GM12873 (cell line): ENCODE results near the gene COX17.

Experiments used
- TF ChIP-seq, protein P1 (sequence below): IDR thresholded peaks from 2 replicates; pipeline ENCODE4 v1.5.1; 2012; ENCODE audit warnings: low read depth, mild to moderate bottlenecking, moderate library complexity, low read length, control low read depth; ENCODE audit not compliant: insufficient read depth; ENCODE audit errors: missing control alignments

The COX17 gene

DNA sequence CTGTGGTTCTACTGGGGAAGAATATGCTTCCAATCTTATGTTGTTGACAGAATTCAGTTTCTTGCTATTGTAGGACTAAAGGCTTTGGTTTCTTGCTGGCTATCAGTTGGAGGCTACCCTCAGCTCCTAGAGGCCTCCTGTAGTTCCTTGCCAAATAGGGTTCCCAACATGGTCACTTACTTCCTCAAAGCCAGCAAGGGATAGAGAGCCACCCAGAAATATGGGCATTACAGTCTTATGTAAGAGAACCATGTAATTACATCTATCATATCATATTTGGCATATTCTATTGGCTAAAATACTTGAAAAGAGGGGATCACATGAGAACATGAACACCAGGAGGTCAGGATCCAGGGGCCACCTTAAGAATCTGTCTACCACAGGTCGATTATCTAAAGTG, 6.2 kb upstream of the COX17 start:
- TF ChIP-seq, protein P1, sequence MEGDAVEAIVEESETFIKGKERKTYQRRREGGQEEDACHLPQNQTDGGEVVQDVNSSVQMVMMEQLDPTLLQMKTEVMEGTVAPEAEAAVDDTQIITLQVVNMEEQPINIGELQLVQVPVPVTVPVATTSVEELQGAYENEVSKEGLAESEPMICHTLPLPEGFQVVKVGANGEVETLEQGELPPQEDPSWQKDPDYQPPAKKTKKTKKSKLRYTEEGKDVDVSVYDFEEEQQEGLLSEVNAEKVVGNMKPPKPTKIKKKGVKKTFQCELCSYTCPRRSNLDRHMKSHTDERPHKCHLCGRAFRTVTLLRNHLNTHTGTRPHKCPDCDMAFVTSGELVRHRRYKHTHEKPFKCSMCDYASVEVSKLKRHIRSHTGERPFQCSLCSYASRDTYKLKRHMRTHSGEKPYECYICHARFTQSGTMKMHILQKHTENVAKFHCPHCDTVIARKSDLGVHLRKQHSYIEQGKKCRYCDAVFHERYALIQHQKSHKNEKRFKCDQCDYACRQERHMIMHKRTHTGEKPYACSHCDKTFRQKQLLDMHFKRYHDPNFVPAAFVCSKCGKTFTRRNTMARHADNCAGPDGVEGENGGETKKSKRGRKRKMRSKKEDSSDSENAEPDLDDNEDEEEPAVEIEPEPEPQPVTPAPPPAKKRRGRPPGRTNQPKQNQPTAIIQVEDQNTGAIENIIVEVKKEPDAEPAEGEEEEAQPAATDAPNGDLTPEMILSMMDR = no peak

DNA sequence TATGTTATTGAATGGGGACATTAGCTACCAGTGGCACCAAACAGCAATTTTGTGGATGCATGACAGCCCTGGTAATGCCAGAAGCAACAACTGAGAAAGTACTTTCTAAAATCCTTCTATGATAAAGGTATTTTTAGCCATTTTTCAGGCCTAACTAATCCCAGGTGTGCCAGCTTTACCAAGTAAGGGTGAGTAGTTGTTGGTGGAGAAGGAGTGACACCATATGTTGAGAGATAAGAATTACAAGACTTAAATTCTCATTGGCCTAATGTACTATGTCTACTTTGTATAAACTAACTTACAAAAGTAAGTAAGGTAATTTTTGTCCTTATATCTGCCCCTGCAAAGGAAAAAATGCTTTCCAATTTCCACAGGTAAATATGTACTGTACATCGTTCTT, 4.1 kb upstream of the COX17 start:
- TF ChIP-seq, protein P1 = peak; percentile 59

DNA sequence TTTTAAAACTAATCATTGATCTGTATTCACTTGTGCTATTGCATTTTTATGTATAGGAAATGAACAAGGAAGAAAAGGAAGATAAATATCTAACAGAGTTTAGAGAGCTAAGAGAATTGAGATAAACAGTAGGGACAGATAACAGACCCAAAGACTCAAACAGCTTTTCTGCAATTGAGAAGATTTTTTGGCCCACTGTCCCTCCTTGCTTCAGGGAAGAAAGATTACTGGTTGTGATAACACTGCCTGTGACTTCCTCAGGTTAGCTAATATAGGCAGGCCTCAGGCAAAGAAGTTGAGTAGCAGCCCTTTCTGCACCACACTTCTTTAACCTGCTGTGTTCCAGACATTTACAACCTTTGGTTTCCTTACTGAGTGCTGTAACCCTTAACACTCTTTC, 2.7 kb upstream of the COX17 start:
- TF ChIP-seq, protein P1 = no peak

DNA sequence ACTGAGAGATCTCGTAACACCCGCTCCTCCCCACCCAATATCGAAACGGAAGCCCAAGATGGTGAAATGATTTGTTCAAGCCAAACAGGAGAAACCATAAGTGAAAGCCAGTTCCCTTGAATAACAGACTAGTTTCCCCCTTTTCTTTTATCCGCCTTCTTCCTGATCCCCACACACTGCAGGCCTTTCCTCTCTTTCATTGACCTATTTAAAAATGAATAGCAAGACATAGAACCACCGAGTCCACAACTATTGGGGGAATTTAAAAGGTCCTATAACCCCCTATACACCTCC, 382 bp upstream of the COX17 start:
- TF ChIP-seq, protein P1 = no peak

DNA sequence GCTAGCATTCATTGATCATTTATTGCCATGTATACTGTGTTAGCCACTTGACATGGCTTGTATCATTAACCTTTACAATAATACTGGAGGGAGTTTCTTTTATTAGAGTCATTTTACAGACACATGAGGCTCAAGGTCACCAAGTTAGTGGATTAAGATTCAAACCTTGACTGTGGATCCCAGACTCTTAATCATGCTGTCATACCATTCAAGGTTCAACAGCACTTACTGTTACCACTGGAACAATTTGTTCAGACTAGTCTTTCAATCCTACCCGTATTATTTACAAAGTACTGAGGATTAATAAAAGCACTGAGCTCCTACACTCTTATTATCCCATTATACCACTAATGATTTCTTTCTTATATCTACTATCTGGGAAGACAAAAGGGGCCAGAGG, 1.2 kb downstream of the COX17 start:
- TF ChIP-seq, protein P1 = no peak

DNA sequence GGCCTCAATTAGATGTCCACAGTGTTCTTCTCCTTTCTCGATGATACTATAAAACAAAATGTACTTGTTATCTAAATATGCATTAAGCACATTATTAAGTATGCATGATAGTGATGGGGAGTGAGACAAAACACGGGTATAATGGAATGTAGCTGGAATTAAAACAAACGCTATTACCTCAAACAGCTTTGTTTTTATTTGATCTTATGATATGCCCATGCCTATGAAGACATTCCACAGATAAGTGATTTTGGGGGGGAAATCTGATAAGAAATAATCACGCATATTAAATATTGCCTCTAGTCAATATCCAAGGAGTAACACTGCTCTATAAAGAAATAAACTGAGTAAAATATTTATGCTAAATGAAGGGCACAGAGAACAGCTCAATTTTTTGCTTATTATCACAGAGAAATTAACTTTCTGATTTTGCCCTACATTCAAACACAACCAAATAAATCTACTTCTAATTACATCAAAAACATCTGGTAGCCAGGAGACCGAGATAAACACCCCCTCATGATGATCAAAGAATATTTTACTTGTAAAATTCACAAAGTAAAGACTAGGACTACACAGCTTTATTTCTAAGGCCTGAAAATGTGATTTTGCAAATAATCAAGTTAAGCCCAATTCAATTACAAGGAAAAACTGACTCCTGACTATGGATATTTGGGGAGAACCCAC, 1.9 kb downstream of the COX17 start:
- TF ChIP-seq, protein P1 = no peak

DNA sequence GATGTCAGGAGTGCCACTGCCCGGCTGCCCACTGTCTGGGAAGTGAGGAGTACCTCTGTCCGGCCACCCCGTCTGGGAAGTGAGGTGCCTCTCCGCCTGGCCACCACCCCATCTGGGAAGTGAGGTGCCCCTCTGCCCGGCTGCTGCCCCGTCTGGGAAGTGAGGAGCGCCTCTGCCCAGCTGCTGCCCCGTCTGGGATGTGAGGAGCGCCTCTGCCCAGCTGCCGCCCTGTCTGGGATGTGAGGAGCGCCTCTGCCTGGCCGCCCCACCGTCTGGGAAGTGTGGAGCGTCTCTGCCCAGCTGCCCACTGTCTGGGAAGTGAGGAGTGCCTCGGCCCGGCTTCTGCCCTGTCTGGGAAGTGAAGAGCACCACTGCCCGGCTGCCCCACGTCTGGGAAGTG, 3.3 kb downstream of the COX17 start:
- TF ChIP-seq, protein P1 = no peak
